Right cardiac atrium (tissue), 5 donors: ENCODE data around the gene KRTAP5-4. TPM values are rescaled to one million over a fixed set of nuclear protein-coding genes. Genes with fewer than 3 reads are reported as not detected.
A peak's percentile ranks its signal among the peaks of the same experiment; 100 is the strongest.
"Not testable (repeated sequence)": the region's sequence is repeated elsewhere in the genome, so short reads cannot be mapped to it uniquely, and the experiment has no call there.

Source experiments
- ATAC-seq, 2 donors: fragments of 200-7000 bp; cut with Tn5 transposase; one replicate each; pipeline versions ENCODE4 v1.8.0 to v1.9.1; 2020; ENCODE audit warnings: moderate library complexity in 2 of 2, mild to moderate bottlenecking in 1 of 2
- DNase-seq, 3 donors: peaks; one replicate each; pipeline ENCODE4 v3.0.0-alpha.2; 2020
- H3K27ac ChIP-seq: one replicate; pipeline ENCODE4 v1.5.1; 2013; ENCODE audit warnings: mild to moderate bottlenecking, low read length, control low read depth, moderate library complexity
- H3K27me3 ChIP-seq: one replicate; pipeline ENCODE4 v1.6.1; 2013; ENCODE audit not compliant: control insufficient read depth, insufficient read depth
- H3K4me1 ChIP-seq: one replicate; pipeline ENCODE4 v1.6.1; 2013; ENCODE audit warnings: low read length; ENCODE audit not compliant: control insufficient read depth, insufficient read depth
- H3K4me3 ChIP-seq: one replicate; pipeline ENCODE4 v1.5.1; 2013; ENCODE audit warnings: low read length, control low read depth
- H3K9me3 ChIP-seq: one replicate; pipeline ENCODE4 v1.6.1; 2013; ENCODE audit warnings: low read length; ENCODE audit not compliant: control insufficient read depth
- WGBS: extraction: QIAGEN DNeasy Blood & Tissue Kit; methylation state at CpG from one replicate; pipeline ENCODE4 v1.1.7; 2013; 5-methylcytosine and 5-hydroxymethylcytosine counted together
- intact Hi-C, 4 donors: fragments of 100-400 bp; cut with DNase I; formaldehyde crosslinking; loops; one replicate each; pipeline versions ENCODE4 v1.11.0 to v1.14.0; 2022 to 2023
- polyA plus RNA-seq: library from polyadenylated mRNA; stranded (reverse); fragments of 200-250 nt; gene quantifications from one replicate; pipeline ENCODE4 v1.2.3, GENCODE V29; 2013
- total RNA-seq, 4 donors: library from RNA; stranded (reverse); fragmentation: NEBNext Ultra II Directional; extraction: Animal tissue kit (Norgen Biotek cat#: 25700); gene quantifications; one replicate each; pipeline ENCODE4 v1.2.1, GENCODE V29; 2021
- donor health status: healthy with polysubstance abuse.
- donor health status: DM: no; HTN: yes; CAD: no.
- donor health status: DM: no; HTN: no; CAD: no.
- donor health status: DM: no; HTN: yes; CAD: no; lungs with severe emphysema.
- donor health status: DM: yes; HTN: yes; CAD: no.

The KRTAP5-4 gene
- total and polyA plus RNA-seq, 5 donors: not detected

DNA sequence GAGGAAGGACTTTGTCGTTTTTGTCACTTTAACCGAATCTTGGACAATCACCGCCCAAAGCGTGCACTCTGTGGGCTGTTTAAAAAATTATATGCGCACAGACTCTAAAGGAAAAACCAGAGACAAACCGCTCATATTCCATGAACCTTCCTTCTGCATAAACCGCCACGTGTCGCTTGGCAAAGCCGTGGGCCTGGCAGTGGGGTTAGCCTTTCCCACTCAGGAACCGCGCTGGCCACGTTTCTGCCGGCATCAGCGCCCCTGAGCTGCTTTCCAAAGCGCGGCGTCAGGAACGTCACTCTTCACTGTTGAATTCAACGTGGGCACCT lies 30.5 kb upstream of the KRTAP5-4 start:
- peak in 1 of 3 donors; percentile 56 for DNase-seq
- intact Hi-C loops: loop anchor here in 3 of 4 donors (5.0 to 10.0 kb wide), 5 partner anchors 40 to 502 kb away; partner anchors contain the start of genes SYT8 (in 1 of the 3) and TNNI2 (in 1 of the 3)
- Histone ChIP-seq H3K4me3 (no peak overlapping the region), H3K27ac (no peak overlapping the region), H3K4me1 (no peaks in the 10 kb centered on the region), H3K9me3 (no peaks in the 10 kb centered on the region), H3K27me3 (no peaks in the 10 kb centered on the region)
- WGBS: 51% methylated on average over 20 of the region's 20 CpGs
- ATAC-seq: no peak

- H3K27ac ChIP-seq: no peak overlapping the region
- H3K27me3 ChIP-seq: no peaks in the 10 kb centered on the region
- no peaks in the 10 kb centered on the region for H3K9me3 ChIP-seq
- 80% methylated on average over 19 of the region's 19 CpGs for WGBS
- peak in 1 of 3 donors; percentile 27 for DNase-seq
- no peaks in the 10 kb centered on the region for H3K4me1 ChIP-seq
- intact Hi-C loops: loop anchor here in 3 of 4 donors (5.0 to 10.0 kb wide), 5 partner anchors 40 to 503 kb away; partner anchors contain the start of genes SYT8 (in 1 of the 3) and TNNI2 (in 1 of the 3)
- H3K4me3 ChIP-seq: no peak overlapping the region
- no peak for ATAC-seq
Measured at GRCh38 chr11:1652026-1652425, 30.1 kb upstream of the KRTAP5-4 start.

GRCh38 chr11:1651411-1651980 lies 29.6 kb upstream of the KRTAP5-4 start:
- intact Hi-C loops: loop anchor here in 3 of 4 donors (5.0 to 10.0 kb wide), 5 partner anchors 41 to 503 kb away; partner anchors contain the start of genes SYT8 (in 1 of the 3) and TNNI2 (in 1 of the 3)
- DNase-seq: no peak
- Histone ChIP-seq H3K4me3 (no peak overlapping the region), H3K27me3 (no peaks in the 10 kb centered on the region), H3K27ac (no peak overlapping the region), H3K4me1 (no peaks in the 10 kb centered on the region), H3K9me3 (no peaks in the 10 kb centered on the region)
- 93% methylated on average over 7 of the region's 7 CpGs for WGBS
- ATAC-seq: no peak

- Histone ChIP-seq H3K27ac (no peak overlapping the region), H3K4me3 (no peak overlapping the region), H3K27me3 (no peaks in the 10 kb centered on the region), H3K9me3 (no peaks in the 10 kb centered on the region), H3K4me1 (no peaks in the 10 kb centered on the region)
- DNase-seq (no peak), ATAC-seq (no peak)
- 79% methylated on average over 5 of the region's 5 CpGs for WGBS
- intact Hi-C loops: loop anchor here in 3 of 4 donors (5.0 to 10.0 kb wide), 5 partner anchors 41 to 504 kb away; partner anchors contain the start of genes SYT8 (in 1 of the 3) and TNNI2 (in 1 of the 3)
Measured at GRCh38 chr11:1650918-1651262, 29.0 kb upstream of the KRTAP5-4 start.

DNA sequence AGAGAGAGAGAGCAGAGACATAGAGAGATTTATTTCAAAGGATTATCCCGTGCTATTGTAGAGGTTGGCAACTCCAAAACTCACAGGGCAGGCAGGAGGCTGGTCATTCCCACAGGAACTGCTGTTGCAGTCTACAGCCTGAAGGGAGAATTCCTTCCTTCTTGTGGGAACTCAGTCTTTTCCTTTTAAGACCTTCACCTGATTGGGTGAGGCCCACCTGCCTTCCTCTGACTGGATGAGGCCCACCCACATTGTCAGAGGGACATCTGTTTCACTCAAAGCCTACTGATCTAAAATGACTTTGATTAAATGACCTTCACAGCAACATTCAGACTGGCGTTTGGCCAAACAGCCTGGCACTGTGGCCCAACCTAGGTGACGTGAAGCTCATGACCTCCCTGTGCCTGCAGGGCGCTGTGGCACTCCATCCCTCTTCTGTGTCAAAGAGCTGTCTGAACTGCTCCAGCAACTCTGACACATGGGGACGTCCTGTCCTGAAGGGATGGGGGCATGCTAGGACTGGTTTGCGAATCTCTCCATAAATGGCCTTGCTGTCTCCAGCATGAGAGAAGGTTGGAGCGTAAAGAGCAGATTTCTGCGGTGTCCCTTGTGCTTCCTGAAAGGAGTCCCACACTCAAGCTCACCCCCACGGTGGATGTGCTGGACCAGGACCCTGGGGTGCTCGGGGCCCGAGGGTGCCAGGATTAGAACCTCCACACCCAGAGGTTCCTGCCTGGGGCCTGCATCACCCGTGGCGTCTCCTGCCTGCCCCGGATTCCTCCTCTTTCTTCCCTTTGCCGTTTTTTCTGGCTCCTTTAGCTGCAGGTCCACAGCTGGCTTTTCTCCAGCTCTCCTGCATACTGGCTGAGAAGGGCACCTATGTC lies 28.3 kb upstream of the KRTAP5-4 start:
- ATAC-seq: no peak
- Histone ChIP-seq H3K27me3 (no peaks in the 10 kb centered on the region), H3K9me3 (no peaks in the 10 kb centered on the region), H3K4me1 (no peaks in the 10 kb centered on the region), H3K4me3 (no peak overlapping the region), H3K27ac (no peak overlapping the region)
- intact Hi-C loops: loop anchor here in 3 of 4 donors (5.0 to 10.0 kb wide), 5 partner anchors 42 to 505 kb away; partner anchors contain the start of genes SYT8 (in 1 of the 3) and TNNI2 (in 1 of the 3)
- WGBS: 85% methylated on average over 15 of the region's 15 CpGs
- DNase-seq: peak in 1 of 3 donors; percentile 32

GRCh38 chr11:1648653-1649420 lies 26.9 kb upstream of the KRTAP5-4 start:
- Histone ChIP-seq H3K4me1 (no peaks in the 10 kb centered on the region), H3K27me3 (no peaks in the 10 kb centered on the region), H3K4me3 (no peak overlapping the region), H3K27ac (no peak overlapping the region), H3K9me3 (no peaks in the 10 kb centered on the region)
- intact Hi-C loops: no loop called here
- WGBS: 91% methylated on average over 28 of the region's 28 CpGs
- DNase-seq (no peak), ATAC-seq (no peak)

DNA sequence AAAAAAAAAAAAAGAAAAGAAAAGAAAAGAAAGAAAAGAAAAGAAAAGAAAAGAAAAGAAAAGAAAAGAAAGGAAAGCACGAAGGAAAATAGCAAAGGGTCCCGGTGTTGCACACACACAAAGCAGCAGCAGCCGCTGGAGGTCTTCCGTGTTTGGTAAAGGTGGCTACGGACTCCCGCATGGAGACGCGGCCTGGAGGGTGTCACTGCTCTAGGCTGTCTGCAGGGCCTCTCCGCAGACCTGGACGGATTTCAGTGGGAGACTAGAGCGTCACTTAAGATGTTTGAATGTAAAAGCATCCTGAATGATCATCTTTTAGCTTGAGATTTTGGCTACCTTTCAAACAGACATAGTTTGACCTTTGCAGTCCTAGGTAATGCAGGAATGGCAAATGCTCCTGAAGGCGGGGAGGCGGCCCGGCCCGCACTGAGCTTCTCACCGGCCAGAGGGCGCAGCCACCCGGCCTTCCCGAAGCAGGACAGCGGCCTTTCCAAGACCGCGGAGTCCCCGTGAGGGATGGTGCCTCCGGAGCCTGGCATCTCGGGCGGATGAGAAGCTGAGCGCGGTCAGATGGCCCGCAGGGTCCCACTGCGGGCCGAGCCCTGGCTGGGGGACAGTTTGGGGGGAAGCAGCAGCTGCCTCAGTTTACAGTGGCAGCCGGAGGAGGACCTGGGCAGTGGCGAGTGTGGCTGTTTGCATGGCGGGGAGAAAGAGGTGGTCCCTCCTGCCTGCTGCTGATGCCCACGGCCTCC lies 26.1 kb upstream of the KRTAP5-4 start:
- 93% methylated on average over 35 of the region's 35 CpGs for WGBS
- H3K27ac ChIP-seq: no peak overlapping the region
- ATAC-seq: no peak
- no peaks in the 10 kb centered on the region for H3K27me3 ChIP-seq
- no peak for DNase-seq
- no peaks in the 10 kb centered on the region for H3K9me3 ChIP-seq
- H3K4me1 ChIP-seq: no peaks in the 10 kb centered on the region
- intact Hi-C loops: no loop called here
- H3K4me3 ChIP-seq: no peak overlapping the region

GRCh38 chr11:1646540-1646939 lies 24.6 kb upstream of the KRTAP5-4 start:
- H3K9me3 ChIP-seq, ATAC-seq, H3K27ac ChIP-seq, DNase-seq, H3K27me3 ChIP-seq, H3K4me3 ChIP-seq, intact Hi-C loops, H3K4me1 ChIP-seq: not testable (repeated sequence)
- 93% methylated on average over 10 of the region's 10 CpGs for WGBS

DNA sequence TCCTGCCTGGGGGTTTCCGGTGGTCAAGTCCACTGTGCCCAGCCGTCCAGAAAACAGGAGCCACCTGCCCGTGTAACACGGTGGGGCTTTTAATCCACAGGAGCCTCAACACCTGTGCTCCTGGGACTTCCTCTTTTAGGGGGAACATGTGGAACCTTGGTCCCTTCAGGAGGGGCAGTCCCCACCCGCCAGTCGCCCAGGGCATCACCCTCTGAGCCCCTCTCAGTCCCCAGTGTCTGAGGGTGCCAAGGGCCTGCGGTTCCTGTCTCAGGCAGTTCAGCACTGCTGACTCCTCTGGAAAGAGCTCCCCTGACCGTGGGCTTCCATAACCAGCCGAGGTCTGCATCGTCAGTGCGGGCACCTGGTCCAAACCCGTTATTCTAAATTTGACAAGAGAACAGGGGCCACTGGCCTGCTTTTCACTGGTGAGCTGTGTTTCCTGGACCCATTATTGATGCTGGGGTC lies 23.5 kb upstream of the KRTAP5-4 start:
- no peak overlapping the region for H3K4me3 ChIP-seq
- ATAC-seq (no peak), DNase-seq (no peak)
- WGBS: 81% methylated on average over 12 of the region's 12 CpGs
- H3K9me3 ChIP-seq: no peaks in the 10 kb centered on the region
- H3K27ac ChIP-seq: no peak overlapping the region
- no peaks in the 10 kb centered on the region for H3K27me3 ChIP-seq
- no peaks in the 10 kb centered on the region for H3K4me1 ChIP-seq
- intact Hi-C loops: no loop called here

- H3K27ac ChIP-seq: no peak overlapping the region
Measured at GRCh38 chr11:1644601-1645356, 22.8 kb upstream of the KRTAP5-4 start.

More at GRCh38 chr11:1644601-1645356, 22.8 kb upstream of the KRTAP5-4 start:
- Histone ChIP-seq H3K9me3 (no peaks in the 10 kb centered on the region), H3K4me1 (no peaks in the 10 kb centered on the region), H3K4me3 (no peak overlapping the region), H3K27me3 (no peaks in the 10 kb centered on the region)
- ATAC-seq: peak in 1 of 2 donors; percentile 7
- WGBS: 83% methylated on average over 20 of the region's 20 CpGs
- intact Hi-C loops: no loop called here
- DNase-seq: no peak
